Loucy (cell line): ENCODE data around the gene KDM2B.

Experiments
- CTCF ChIP-seq: fragments of 200-600 bp; sonication (generic); conservative IDR thresholded peaks from 2 replicates; pipeline ENCODE4 v1.5.1; 2014; ENCODE audit warnings: mild to moderate bottlenecking, antibody characterized with exemption, low read length
- EZH2phosphoT487 ChIP-seq: fragments of 200-600 bp; IDR thresholded peaks from 2 replicates; pipeline ENCODE4 v1.6.1; 2018; ENCODE audit warnings: antibody characterized with exemption, mild to moderate bottlenecking, moderate library complexity, borderline replicate concordance

GRCh38 chr12:121571920-121572319, 8.9 kb downstream of the KDM2B start:
- no peak for TF ChIP-seq CTCF
- no peak for TF ChIP-seq EZH2phosphoT487
